SH-SY5Y (cell line): ENCODE results near the gene TSEN54.

Experiments
- GATA2 ChIP-seq: IDR thresholded peaks from 2 replicates; pipeline ENCODE4 v1.6.1; 2011; ENCODE audit warnings: mild to moderate bottlenecking, low read depth, low read length
- GATA3 ChIP-seq: IDR thresholded peaks from 2 replicates; pipeline ENCODE4 v1.6.1; 2011; ENCODE audit warnings: low read depth, mild to moderate bottlenecking, low read length, moderate library complexity

GRCh38 chr17:75502072-75502720, 14.1 kb upstream of the TSEN54 start:
- TF ChIP-seq GATA2: no peak
- TF ChIP-seq GATA3: no peak
